SU-DHL-6 (cell line): ENCODE measurements around the gene LDLRAD3.

Source experiments
- H2AFZ ChIP-seq: fragments of 200-600 bp; sonication (generic); 2 replicates; pipeline ENCODE4 v1.6.1; 2014; ENCODE audit warnings: low read depth, mild to moderate bottlenecking, moderate library complexity, mixed read lengths, antibody characterized with exemption, low read length; ENCODE audit not compliant: severe bottlenecking
- H3F3A ChIP-seq: fragments of 200-600 bp; shearing (Covaris generic); 2 replicates; pipeline ENCODE4 v1.6.0; 2016; ENCODE audit warnings: antibody characterized with exemption, mild to moderate bottlenecking; ENCODE audit not compliant: insufficient read depth
- H3K27ac ChIP-seq: fragments of 200-600 bp; sonication (generic); 2 replicates; pipeline ENCODE4 v1.5.1; 2016; ENCODE audit warnings: low read depth, mild to moderate bottlenecking, low read length, moderate library complexity, mixed read lengths
- H3K27me3 ChIP-seq: fragments of 200-600 bp; sonication (generic), shearing (Covaris generic); 2 replicates; pipeline ENCODE4 v1.6.0; 2014; ENCODE audit warnings: mild to moderate bottlenecking, low read length
- H3K36me3 ChIP-seq: fragments of 200-600 bp; sonication (generic); 2 replicates; pipeline ENCODE4 v1.6.1; 2014; ENCODE audit warnings: mild to moderate bottlenecking, low read length, mixed read lengths
- H3K4me2 ChIP-seq: fragments of 300-600, 200-600 bp; shearing (Covaris generic), sonication (generic); 2 replicates; pipeline ENCODE4 v1.6.0; 2014; ENCODE audit warnings: low read length, low read depth, mild to moderate bottlenecking; ENCODE audit not compliant: poor library complexity, severe bottlenecking
- H3K4me3 ChIP-seq: fragments of 200-600 bp; sonication (generic); 2 replicates; pipeline ENCODE4 v1.5.1; 2014; ENCODE audit warnings: antibody characterized with exemption, low read length, mild to moderate bottlenecking, mixed read lengths; ENCODE audit not compliant: insufficient read depth, poor library complexity, severe bottlenecking
- H3K79me2 ChIP-seq: fragments of 200-600 bp; sonication (generic); 2 replicates; pipeline ENCODE4 v1.6.1; 2014; ENCODE audit warnings: mild to moderate bottlenecking, low read length, moderate library complexity; ENCODE audit not compliant: insufficient read depth
- H3K9ac ChIP-seq: fragments of 200-600 bp; sonication (generic); 2 replicates; pipeline ENCODE4 v1.7.0; 2014; ENCODE audit warnings: mild to moderate bottlenecking, low read length
- H3K9me2 ChIP-seq: fragments of 200-600 bp; sonication (generic); replicated peaks from 2 replicates; pipeline ENCODE4 v1.6.1; 2014; ENCODE audit warnings: low read length; ENCODE audit not compliant: insufficient read depth
- H3K9me3 ChIP-seq: fragments of 200-600 bp; sonication (generic); 2 replicates; pipeline ENCODE4 v1.6.1; 2014; ENCODE audit warnings: low read length, mixed read lengths; ENCODE audit not compliant: insufficient read depth
- H4K20me1 ChIP-seq: fragments of 200-600 bp; sonication (generic); 2 replicates; pipeline ENCODE4 v1.6.1; 2014; ENCODE audit warnings: low read depth, mild to moderate bottlenecking, antibody characterized with exemption, low read length, moderate library complexity, mixed read lengths
- EZH2phosphoT487 ChIP-seq: fragments of 200-600 bp; sonication (generic), shearing (Covaris generic); conservative IDR thresholded peaks from 2 replicates; pipeline ENCODE4 v1.6.1; 2018; ENCODE audit warnings: mild to moderate bottlenecking, antibody characterized with exemption, low read length, moderate library complexity, mixed read lengths
- TF ChIP-seq, protein P1 (sequence below): fragments of 200-600 bp; sonication (generic); IDR thresholded peaks from one replicate; pipeline ENCODE4 v1.5.1; 2017; ENCODE audit warnings: antibody characterized with exemption, mild to moderate bottlenecking, low read length, moderate library complexity; ENCODE audit not compliant: insufficient read depth, poor library complexity, severe bottlenecking

The LDLRAD3 gene

GRCh38 chr11:35935390-35935789 is 8.5 kb upstream of the LDLRAD3 start:
- Histone ChIP-seq H3K9me3 (no peaks in the 10 kb centered on the region), H3K4me3 (no peak overlapping the region), H3K27me3 (no peaks in the 10 kb centered on the region), H3F3A (no peaks in the 10 kb centered on the region), H3K27ac (no peak overlapping the region), H4K20me1 (no peaks in the 10 kb centered on the region), H3K9me2 (no peaks in the 10 kb centered on the region), H3K9ac (no peak overlapping the region), H3K36me3 (no peaks in the 10 kb centered on the region), H3K79me2 (no peaks in the 10 kb centered on the region), H3K4me2 (no peak overlapping the region), H2AFZ (no peak overlapping the region)
- TF ChIP-seq, protein P1, sequence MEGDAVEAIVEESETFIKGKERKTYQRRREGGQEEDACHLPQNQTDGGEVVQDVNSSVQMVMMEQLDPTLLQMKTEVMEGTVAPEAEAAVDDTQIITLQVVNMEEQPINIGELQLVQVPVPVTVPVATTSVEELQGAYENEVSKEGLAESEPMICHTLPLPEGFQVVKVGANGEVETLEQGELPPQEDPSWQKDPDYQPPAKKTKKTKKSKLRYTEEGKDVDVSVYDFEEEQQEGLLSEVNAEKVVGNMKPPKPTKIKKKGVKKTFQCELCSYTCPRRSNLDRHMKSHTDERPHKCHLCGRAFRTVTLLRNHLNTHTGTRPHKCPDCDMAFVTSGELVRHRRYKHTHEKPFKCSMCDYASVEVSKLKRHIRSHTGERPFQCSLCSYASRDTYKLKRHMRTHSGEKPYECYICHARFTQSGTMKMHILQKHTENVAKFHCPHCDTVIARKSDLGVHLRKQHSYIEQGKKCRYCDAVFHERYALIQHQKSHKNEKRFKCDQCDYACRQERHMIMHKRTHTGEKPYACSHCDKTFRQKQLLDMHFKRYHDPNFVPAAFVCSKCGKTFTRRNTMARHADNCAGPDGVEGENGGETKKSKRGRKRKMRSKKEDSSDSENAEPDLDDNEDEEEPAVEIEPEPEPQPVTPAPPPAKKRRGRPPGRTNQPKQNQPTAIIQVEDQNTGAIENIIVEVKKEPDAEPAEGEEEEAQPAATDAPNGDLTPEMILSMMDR = no peak
- TF ChIP-seq EZH2phosphoT487 = no peak

DNA sequence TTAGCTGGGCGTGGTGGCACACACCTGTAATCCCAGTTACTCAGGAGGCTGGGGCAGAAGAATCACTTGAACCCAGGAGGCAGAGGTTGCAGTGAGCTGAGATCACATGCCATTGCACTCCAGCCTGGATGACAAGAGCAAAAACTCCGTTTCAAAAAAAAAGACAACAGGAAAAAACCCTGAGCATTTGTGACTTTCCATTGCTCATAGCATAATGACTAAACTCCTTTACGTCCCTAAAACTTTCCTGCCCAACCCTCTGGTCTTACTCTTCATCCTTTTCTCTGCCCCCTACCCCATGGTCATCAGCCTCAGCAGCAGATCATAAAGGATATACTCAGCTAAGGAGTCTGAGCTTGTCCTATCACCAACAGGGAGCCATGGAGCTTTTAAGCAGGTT is 6.8 kb upstream of the LDLRAD3 start:
- Histone ChIP-seq H3K27me3 (no peaks in the 10 kb centered on the region), H3K9ac (no peak overlapping the region), H3K36me3 (no peaks in the 10 kb centered on the region), H3K9me2 (no peaks in the 10 kb centered on the region), H3K79me2 (no peaks in the 10 kb centered on the region), H2AFZ (no peak overlapping the region), H3K4me3 (no peak overlapping the region), H3K9me3 (no peaks in the 10 kb centered on the region), H3K27ac (no peak overlapping the region), H3K4me2 (no peak overlapping the region), H4K20me1 (no peaks in the 10 kb centered on the region), H3F3A (no peaks in the 10 kb centered on the region)
- TF ChIP-seq EZH2phosphoT487 = no peak
- TF ChIP-seq, protein P1 = no peak

- Histone ChIP-seq H3K36me3 (no peaks in the 10 kb centered on the region), H3K27ac (no peak overlapping the region), H2AFZ (no peak overlapping the region), H3K27me3 (no peaks in the 10 kb centered on the region), H3K79me2 (no peaks in the 10 kb centered on the region), H3F3A (no peaks in the 10 kb centered on the region), H3K9me2 (no peaks in the 10 kb centered on the region), H4K20me1 (no peaks in the 10 kb centered on the region), H3K4me3 (no peak overlapping the region), H3K9me3 (no peaks in the 10 kb centered on the region), H3K9ac (no peak overlapping the region), H3K4me2 (no peak overlapping the region)
- no peak for TF ChIP-seq EZH2phosphoT487
- TF ChIP-seq, protein P1 = no peak
Measured at GRCh38 chr11:35937700-35938099, 6.2 kb upstream of the LDLRAD3 start.
